CD4-positive, alpha-beta T cell treated with Interleukin-12 subunit alpha and Interleukin-12 subunit beta, for 1 hour (primary cell): ENCODE results near the gene FNDC3B.
"Not testable (repeated sequence)": the region's sequence is repeated elsewhere in the genome, so short reads cannot be mapped to it uniquely, and the experiment has no call there.

Source experiments
- DNase-seq: peaks from one replicate; pipeline ENCODE4 v3.0.0-alpha.2; 2020

The FNDC3B gene

DNA sequence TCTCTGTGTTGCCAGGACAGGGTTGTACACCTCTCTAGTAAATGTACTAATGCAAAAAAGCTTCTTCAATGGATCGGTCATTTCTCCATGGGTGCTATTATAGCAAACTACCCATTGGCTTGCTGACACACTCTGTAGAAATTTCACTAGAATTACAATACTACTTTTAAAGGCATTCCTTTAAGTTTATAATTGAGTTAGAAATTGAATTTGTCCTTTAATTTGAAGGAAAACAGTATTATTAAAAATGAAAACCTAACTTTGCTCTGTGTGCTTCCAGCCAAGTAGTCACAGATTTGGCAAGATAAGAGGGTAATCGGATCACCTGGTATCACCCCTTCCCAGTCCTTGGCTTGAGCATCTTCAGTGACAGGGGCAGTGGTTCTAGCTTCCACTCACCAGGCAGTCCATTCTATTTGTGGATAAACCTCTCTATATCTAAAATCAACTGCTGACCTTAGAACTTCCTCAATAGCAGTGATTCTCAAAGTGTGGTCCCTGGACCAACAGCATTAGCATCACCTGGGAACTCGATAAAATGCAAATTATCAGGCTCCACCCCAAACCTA is 315.6 kb downstream of the FNDC3B start:
- DNase-seq, result no peak

DNA sequence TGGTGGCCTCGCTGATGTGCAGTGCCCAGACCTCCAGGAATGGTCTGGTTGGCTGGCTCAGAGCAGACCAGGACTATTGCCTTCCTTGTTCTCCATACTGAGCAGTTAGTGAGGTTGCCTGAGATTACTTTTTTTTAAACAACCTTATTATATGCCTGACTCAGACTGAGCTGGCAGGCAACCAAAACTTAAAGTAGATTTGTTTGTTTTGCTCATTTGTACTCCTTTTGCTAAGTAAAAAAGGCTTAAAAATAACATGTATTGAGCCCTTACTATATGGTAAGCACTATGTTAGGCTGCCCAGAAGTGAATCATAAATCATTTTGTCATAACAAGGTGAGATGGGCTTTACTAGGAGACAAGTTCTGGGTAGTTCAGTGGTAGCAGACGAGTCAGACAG is 316.5 kb downstream of the FNDC3B start:
- DNase-seq, result no peak

DNA sequence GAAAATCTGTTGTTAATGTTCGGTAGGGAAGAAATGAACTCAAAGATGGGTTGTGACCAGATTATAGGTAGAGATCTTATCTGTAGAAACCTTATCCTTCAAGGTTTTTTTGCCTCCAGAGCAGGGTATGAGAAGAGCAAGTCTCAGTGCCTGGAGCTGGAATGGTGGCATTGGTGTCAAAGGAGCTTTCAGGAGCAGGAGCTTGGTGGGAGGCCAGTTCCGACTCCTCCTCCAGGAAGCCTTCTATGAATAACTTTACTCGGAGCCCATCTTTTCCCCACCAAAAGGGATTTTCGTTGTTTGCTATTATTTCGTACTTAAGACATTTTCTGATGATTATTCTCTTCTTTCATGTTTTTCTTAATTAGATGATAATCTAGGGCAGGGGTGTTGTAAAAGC is 317.0 kb downstream of the FNDC3B start:
- no peak for DNase-seq

DNA sequence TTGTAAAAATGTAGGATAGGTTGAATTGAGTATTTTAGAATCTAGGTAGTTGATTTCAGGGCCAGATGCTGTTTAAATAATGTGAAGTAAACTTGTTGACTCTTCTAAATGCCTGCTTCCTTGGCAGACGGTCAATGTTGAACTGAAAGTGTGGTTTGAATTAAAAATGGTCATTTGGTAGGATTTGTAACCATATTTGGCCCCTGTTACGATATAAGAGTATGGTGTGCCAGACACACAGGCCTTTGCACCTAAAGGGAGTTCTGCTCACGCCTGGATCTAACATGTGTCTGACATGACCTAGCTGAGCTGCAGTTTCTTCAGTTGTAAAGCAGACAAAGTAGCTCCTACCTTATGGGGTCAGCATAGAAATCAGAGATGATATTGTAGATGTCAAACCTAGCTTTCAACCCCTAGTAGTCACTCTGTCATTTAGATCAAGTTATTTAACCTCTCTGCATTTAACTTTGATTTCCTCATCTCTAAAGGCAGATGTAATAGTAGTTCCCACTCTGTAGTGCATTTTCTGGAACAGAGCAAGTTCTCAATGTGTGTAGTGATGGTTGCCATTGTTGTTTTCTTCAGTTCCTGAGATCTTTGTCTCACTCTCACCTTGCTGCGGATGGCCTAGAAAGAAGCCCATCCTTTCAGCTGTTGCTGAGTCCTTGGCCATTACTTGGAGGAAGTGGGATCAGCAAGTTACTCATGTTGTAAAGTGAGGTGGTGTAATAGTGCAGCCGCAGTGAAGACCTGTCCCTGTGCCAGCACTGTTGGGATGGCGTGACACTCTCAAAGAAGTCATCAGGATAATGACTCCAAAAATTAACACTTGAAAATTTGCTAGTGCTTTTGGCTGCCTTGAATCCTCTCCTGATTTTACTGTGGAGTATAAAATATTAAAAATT is 318.7 kb downstream of the FNDC3B start:
- DNase-seq, result no peak

DNA sequence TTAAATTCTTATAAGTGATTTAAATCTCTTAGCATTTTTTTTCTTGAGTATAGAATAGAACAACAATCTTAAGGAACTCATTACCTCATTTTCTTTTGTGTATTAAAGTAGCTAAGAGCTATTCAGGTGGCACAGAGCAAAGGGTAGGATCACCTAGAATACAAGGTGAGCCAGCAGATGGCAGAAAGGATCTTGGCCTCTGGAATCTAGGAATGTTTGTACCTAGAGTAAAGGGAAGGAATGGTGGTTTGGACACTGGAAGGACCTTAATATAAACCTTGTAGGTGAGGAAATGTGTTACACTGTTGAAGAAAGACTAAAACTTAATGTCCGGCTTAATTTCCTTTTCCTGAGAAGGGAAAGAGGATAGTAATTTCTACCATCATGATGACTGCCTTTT is 319.9 kb downstream of the FNDC3B start:
- no peak for DNase-seq

DNA sequence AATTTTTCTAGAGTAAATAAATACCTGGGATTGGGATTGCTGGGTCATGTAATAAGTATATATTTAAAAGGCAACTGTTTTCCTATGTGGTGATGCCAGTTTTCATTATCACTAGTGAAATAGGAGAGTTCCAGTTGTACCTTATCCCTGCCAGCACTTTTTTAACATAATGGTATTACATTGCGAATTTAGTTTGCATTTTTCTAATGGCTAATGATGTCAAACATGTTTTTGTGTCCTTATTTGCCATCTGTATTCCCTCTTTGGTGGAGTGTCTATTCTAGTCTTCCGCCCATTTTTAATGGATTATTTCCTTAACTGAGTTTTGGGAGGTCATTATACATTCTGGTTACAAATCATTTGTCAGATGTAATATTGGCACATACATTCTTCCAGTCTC is 320.6 kb downstream of the FNDC3B start:
- no peak for DNase-seq

DNA sequence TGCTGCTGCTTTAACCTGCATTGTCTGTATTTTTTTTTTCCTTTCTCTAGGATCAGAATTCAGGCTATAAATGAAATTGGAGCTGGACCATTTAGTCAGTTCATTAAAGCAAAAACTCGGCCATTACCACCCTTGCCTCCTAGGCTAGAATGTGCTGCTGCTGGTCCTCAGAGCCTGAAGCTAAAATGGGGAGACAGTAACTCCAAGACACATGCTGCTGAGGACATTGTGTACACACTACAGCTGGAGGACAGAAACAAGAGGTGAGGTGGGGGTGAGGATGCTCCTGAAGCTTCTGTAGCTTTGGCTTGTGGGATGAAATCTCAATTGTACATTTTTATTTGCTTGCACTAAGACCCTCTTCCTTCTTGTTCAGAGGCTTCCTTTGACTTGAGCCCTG is 323.2 kb downstream of the FNDC3B start:
- no peak for DNase-seq

DNA sequence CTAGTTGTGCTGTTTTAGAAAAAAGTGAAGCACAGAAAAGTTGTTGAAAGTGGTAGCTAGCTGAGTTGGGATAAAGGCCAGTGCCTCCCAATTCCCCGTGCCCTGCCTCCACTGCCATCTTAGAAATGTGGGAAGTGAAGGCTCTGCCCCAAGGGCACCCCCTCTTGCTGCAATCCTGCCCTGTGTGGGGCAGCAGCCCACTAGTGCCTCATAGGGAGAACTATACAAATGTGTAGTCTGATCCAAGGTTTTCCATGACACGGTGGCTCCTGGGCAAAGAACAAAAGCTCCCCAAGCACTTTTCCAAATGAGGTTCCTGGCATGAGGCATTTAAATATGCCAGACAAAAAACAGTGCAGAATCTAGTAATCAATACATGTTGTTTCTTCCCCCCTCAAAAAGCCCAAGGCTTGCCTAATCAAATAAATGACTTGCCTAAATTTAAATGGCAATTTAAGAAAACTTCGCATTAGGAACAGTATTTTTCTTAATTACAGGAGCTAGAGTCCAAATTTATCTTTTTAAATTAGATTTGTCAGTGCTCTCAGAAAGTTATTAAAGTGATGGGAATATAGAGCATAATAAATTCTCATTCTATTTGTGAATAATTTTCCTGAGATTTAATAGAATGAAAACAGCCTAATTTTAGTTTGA is 325.1 kb downstream of the FNDC3B start:
- no peak for DNase-seq

DNA sequence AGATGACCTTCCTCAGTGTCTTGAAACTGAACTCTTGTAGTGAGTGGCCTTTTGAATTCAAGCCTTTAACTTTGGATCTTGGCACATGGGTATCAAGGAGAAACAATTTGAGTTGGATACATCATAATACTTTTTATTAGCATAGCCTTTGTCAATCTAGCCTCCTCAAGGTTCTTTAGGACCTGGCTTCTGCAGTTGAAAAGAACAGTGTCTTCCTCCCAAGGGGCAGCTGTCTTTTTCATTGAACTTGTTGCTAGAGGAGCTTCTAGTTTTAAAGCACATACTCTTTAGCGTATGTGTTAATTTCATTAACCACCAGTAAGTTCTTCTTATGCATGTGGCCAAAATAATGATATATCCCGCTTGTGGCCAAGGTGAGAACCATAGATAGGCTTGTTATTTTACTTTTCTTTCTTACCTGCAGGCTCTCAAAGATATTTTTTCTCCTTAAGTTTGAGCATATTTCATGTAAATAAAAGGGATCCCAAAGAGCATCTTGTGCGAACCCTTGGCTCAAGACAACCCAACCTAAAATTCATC is 325.7 kb downstream of the FNDC3B start:
- DNase-seq, result no peak

DNA sequence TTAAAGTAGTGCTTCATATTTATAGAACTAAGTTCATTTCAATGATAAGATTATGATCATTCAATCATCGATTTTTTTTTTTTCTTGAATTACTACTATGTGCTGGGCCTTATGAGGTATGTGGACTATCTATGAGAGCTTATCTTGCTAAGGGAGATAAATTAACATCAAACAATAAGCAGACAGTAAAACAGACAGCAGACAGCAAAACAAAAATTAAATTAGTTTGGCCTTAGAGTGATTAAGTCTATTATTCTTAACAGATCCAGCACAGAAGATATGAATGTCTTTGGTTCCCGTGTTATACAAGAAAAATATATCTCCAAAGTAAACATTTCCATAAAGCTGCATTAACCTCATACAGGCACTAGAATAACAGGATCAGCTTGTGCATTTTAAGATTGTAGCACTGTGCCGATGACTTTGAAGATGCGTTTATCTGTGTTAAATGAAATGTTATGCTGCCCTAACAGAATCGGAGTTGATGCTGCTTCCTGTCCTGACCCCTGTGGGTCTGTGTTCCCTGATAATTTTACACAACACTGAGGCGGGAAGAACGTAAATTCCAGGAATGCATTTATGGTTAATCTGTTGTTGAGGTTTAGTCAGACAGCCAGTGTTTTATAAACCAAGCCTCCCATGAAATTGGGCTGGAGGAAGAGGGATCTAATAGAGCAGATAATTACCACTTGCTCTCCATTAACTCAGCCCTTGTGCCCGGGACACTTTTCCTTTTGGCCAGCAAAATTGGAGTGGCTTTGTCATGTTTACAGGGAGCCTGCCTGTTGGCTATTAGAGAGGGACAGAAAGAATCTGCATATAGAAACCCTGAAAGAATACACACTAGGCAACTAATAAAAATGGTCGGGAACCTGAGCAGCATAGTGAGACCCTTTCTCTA is 328.1 kb downstream of the FNDC3B start:
- no peak for DNase-seq

DNA sequence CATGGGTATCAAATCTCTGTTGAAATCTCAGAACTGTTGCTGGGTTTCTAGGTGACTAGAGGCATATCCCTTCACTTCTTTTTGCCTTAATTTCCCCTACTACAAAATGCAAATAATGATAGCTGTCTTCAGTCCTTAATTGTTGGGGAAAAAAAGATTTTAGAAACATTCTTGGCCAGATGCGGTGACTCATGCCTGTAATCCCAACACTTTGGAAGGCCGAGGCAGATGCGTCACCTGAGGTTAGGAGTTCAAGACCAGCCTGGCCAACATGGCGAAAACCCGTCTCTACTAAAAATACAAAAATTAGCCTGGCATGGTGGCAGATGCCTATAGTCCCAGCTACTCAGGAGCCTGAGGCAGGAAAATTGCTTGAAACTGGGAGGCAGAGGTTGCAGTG is 329.2 kb downstream of the FNDC3B start:
- DNase-seq, result not testable (repeated sequence)

DNA sequence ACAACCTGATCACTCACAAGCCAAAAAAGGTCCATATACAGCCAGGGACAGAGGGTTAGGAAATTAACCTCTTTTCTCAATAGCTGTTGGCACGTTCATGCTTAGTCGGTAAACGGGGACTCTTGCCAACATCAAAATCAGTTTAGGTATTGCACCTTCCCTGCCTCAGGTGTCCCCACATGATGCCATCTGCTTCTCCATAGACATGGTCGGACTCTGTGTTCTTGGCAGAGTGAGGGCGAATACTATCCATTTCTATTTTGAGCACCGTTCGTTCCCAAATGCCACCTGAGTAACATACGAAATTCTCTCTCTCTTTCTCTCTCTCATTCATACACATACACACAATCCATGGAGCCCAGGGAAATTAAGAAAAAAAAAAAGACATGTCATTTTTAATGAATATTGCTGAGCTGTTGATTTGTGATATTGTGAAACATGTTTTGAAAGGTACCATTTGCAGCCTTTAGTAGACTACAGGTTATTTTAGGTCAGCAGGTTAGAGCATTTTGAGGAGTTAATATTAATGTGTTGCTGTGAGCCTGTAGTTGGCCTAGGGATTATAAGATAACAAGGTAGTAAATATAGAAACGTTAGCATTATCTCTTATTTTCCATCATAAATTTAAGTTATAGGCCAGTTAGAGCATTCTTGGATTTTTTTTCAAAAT is 330.3 kb downstream of the FNDC3B start:
- DNase-seq, result no peak

DNA sequence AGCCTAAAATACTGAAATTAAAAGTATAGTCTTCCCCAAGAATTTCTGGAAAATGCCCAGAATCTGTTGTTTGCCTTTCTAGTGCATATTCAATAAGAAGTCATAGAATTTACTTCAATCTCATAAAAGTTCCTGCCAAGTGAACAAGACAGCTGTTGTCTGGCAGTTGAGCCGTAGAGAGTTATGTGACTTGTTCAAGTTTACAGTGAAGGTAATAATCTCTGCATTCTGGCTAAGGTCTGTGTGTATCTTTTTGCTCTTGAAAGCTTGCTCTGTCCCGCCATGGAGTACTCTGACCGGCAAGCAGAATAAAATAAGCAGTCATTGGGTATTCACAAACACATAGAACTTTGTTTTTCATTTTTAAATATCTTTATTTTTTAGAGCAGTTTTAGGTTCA is 331.0 kb downstream of the FNDC3B start:
- DNase-seq, result no peak

DNA sequence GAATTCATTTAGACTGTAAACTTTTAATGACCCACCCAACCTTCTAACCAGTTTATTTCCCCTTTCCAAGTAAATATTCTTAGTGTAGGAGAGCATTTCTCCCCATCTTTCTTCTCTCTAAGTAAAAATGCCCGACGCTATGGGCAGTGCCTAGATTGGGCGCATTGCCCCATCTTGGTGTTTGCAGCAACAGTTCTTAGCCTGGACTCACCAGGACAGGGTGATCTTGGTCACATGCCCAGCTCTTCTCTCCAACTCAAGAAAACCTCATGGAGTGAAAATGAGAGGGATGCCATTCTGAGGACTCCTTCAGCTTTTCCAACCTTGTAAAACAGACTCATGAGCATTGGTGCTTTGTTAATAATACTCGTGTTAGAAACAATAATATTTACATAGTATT is 332.2 kb downstream of the FNDC3B start:
- no peak for DNase-seq

DNA sequence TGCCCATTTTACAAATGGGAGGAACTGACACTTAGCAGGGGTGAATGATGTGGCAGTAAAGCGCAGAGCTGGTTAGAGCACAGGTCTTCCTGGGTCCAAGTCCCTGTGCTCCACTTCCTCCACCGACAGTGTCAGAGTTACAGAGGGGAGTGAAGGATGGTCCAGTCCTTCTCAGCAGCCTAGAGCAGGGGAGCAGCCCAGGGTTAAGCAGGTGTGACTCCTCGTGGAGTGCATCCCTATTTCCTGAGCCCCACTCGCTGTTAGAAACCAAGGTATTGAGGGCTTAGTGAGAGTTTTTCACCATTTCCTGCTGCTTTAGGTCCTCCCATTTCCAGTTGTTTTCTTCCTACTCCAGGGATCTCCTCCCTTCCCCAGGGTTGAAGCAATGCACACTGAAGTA is 333.5 kb downstream of the FNDC3B start:
- DNase-seq, result no peak

DNA sequence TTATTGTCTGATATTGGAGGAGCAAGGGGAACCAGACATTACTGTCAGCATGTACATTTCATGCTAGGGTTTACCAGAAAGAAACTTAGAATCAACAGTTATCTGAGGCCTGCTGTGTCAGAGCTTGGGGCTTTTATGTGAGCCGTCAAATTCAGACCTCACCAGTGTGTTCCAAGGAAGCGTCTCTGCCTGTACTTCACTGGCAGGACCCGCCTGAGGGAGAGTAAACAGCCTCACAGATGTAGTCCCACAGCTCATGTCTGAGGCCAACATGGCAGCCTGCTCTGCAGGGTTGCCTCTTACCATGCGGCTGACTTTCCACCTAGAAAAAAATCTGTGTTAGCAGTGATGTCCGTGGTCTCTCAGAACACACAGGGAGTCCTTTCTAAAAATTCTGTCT is 334.5 kb downstream of the FNDC3B start:
- DNase-seq, result no peak

DNA sequence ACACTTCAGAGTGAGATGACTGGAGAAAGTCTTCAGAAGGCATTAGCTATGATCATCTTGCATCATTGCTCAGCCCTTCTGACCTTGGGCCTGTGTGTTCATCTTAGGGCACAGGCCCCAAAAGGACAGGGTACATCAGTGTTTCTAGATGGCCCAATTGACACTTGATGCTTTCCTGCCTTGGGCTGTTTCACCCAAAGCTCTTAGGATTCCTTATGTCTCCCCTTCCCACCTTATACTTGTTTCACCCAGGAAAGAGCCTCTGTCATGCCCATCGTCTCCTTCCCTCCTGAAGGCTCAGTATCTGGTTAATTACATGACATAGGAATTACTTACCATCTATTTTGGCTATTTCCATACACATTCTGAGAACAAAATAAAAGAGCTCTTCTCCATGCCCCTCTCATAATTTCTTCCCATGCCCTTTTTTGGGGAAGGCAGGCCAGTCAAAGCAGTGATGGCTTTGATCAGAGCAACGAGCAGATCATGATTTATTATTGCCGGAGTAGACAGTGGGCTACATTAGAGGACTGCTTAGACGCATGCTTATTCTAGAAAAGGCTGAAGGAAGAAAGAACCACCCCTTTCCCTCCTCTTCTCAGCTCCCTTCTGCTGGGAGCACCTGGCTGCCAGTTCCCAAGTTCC is 335.9 kb downstream of the FNDC3B start:
- no peak for DNase-seq

DNA sequence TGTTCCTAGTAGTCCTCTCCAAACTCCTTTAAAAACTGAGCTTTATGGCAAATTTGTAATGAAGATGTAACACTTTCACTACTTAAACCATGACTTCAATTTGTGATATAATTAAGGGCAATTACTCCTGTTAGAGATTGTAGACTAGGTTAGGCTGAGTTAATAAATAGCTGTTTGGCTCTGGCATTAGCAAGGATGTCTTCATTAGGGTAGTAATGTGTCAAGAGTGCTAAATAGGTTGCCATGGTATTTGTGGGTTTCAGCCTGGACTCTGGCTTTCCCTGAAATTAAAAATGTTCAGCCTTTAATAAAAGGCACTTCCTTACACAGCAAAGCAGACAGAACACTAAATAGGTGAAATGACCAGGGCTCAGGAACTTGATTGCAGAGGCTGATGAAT is 337.0 kb downstream of the FNDC3B start:
- no peak for DNase-seq

DNA sequence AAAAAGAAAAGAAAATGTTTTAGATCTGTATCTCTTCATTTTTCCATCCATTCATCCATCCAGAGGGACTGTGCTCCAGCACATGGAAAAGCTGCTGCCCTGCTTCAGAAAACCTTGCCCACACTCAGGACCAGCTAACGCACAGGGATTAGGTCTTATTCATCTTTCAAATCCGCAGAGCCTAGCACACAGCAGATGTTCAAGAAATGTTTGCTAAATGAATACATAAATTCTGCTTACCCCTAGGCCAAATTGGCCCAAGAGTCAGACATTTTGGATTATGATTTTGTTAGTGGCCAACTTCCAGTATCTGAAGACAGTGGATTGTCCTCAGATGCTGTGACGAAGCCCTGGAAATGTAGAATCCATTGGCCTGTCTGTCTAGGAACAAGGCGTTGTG is 337.5 kb downstream of the FNDC3B start:
- no peak for DNase-seq

DNA sequence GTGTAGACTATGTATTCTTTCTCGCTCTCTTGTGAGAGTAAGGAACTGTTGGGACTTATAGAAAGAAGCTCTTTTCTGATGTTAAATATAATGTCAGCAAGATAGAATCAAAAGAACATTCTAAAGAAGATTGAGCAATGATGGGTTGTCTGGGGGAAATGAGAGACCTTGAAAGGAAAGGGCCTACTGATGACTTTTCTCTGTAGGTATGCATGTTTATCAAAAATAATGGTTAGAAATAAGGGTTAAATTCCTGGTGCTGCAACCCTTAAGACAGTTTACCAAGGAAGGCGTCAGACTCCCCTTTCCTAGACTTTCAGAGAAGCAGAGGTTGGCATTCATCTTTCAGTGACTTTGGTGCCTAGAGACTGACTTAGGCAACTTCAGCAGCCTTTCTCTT is 339.1 kb downstream of the FNDC3B start:
- no peak for DNase-seq

DNA sequence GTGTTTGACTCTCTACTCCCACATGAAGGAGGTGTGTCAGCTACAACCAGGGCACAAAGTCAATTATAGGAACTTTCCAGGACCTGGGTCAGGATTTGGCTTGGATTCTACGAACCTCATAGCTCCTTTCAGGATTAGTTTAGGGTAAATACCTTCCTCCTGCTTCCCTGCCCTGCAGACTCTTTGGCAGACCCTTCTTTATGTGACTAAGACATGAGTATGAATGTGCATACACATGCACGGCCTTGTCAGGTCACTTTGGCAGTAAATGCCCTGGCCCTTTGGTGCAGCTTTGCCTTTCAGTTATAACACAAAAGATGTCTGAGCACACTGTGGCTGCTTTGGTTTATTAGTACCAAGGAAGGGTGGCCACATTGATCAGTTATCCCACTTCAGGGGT is 340.0 kb downstream of the FNDC3B start:
- no peak for DNase-seq

DNA sequence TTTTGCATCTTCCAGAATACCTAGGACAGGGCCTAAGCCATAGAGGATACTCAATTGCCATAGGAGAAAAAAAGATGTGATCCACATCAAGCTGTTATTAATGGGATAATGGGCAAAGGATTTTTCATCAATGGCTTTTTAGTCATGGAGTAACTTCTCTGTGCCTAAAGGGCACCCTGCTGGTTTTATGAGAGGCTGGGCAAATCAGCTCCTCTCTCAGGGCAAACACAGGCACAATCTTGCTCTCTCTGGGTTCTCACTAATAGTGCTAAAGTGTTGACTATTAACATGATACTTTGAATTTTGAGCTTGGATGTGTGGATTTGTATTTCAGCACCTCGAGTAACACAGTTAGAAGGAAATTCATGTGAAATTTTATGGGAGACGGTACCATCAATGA is 341.3 kb downstream of the FNDC3B start:
- no peak for DNase-seq
